Measurements from ENCODE around the gene KCNQ5. TPM values are rescaled to one million over a fixed set of nuclear protein-coding genes. Genes with fewer than 3 reads are reported as not detected.

Gene KCNQ5
- polyA plus RNA-seq, 3 donors: not detected

- no peak overlapping the region for H3K4me3 Mint-ChIP-seq
- intact Hi-C loops (cut with micrococcal nuclease): no loop called here
- H2AFZ ChIP-seq (ENCODE audit: insufficient read depth, low read depth, low read length, poor library complexity, severe bottlenecking): no peak overlapping the region
- H3K9me3 Mint-ChIP-seq: peaks cover 0 to under 1% (median 0%) of the 10 kb centered on the region in 7 donors
- H3K36me3 ChIP-seq (replicated peaks in 1 of 2; ENCODE audit: control insufficient read depth in 1 of 2, insufficient read depth in 2 of 2, low read length in 2 of 2): no peaks in the 10 kb centered on the region
- H3K4me3 ChIP-seq (replicated peaks in 1 of 3; ENCODE audit: low read depth in 2 of 3, low read length in 3 of 3): no peak overlapping the region
- no peak for DNase-seq
- H3K79me2 ChIP-seq (ENCODE audit: insufficient read depth, low read length): no peaks in the 10 kb centered on the region
- no peak overlapping the region for H3K9ac ChIP-seq (ENCODE audit: insufficient read depth, low read length, poor library complexity, severe bottlenecking)
- peaks cover 35 to 42% of the 10 kb centered on the region in 2 donors for H3K4me1 ChIP-seq (ENCODE audit: control insufficient read depth in 1 of 2, insufficient read depth in 2 of 2, low read length in 2 of 2)
- H4K20me1 ChIP-seq (ENCODE audit: insufficient read depth, low read length): no peaks in the 10 kb centered on the region
- H3K36me3 Mint-ChIP-seq: no peaks in the 10 kb centered on the region
- H3K9me3 ChIP-seq (replicated peaks in 1 of 2; ENCODE audit: control insufficient read depth in 1 of 2, insufficient read depth in 1 of 2, low read length in 2 of 2): no peaks in the 10 kb centered on the region
- WGBS (ENCODE audit: insufficient coverage): 86% methylated on average over 1 of the region's 1 CpG
- H3K27ac Mint-ChIP-seq: peak overlapping the region in 1 of 7 donors; percentile 43
- TF ChIP-seq CTCF (IDR thresholded peaks at IDR 0.05): no peak
- no peaks in the 10 kb centered on the region for H3K27me3 Mint-ChIP-seq (ENCODE audit: low read depth in 3 of 3)
- H3K27ac ChIP-seq (ENCODE audit: low read depth in 1 of 2, low read length in 2 of 2): no peak overlapping the region
- no peak overlapping the region for H3K4me2 ChIP-seq (replicated peaks; ENCODE audit: extremely low read depth, low read length, poor library complexity, severe bottlenecking)
- H3K27me3 ChIP-seq (ENCODE audit: control insufficient read depth in 2 of 2, insufficient read depth in 2 of 2, low read length in 2 of 2): no peaks in the 10 kb centered on the region
- peaks cover 62% of the 10 kb centered on the region for H3K4me1 Mint-ChIP-seq
These were observed 291.9 kb downstream of the KCNQ5 start for GRCh38 chr6:72913797-72914196.

- no peak overlapping the region for H3K27ac Mint-ChIP-seq
- peaks cover 0 to 3% (median 0%) of the 10 kb centered on the region in 7 donors for H3K9me3 Mint-ChIP-seq
- Histone ChIP-seq H3K36me3 (replicated peaks in 1 of 2; ENCODE audit: control insufficient read depth in 1 of 2, insufficient read depth in 2 of 2, low read length in 2 of 2) (no peaks in the 10 kb centered on the region), H3K9ac (ENCODE audit: insufficient read depth, low read length, poor library complexity, severe bottlenecking) (no peak overlapping the region), H3K79me2 (ENCODE audit: insufficient read depth, low read length) (no peaks in the 10 kb centered on the region), H4K20me1 (ENCODE audit: insufficient read depth, low read length) (no peaks in the 10 kb centered on the region), H3K4me2 (replicated peaks; ENCODE audit: extremely low read depth, low read length, poor library complexity, severe bottlenecking) (no peak overlapping the region), H3K27me3 (ENCODE audit: control insufficient read depth in 2 of 2, insufficient read depth in 2 of 2, low read length in 2 of 2) (no peaks in the 10 kb centered on the region), H3K4me3 (replicated peaks in 1 of 3; ENCODE audit: low read depth in 2 of 3, low read length in 3 of 3) (no peak overlapping the region), H3K4me1 (ENCODE audit: control insufficient read depth in 1 of 2, insufficient read depth in 2 of 2, low read length in 2 of 2) (peaks cover 31 to 38% of the 10 kb centered on the region in 2 donors), H2AFZ (ENCODE audit: insufficient read depth, low read depth, low read length, poor library complexity, severe bottlenecking) (peak overlapping the region; percentile 33), H3K9me3 (replicated peaks in 1 of 2; ENCODE audit: control insufficient read depth in 1 of 2, insufficient read depth in 1 of 2, low read length in 2 of 2) (no peaks in the 10 kb centered on the region), H3K27ac (ENCODE audit: low read depth in 1 of 2, low read length in 2 of 2) (no peak overlapping the region)
- peaks cover 56% of the 10 kb centered on the region for H3K4me1 Mint-ChIP-seq
- H3K36me3 Mint-ChIP-seq: no peaks in the 10 kb centered on the region
- WGBS (ENCODE audit: insufficient coverage): no CpG with 5 or more reads among the region's 6 CpGs
- intact Hi-C loops (cut with micrococcal nuclease): no loop called here
- DNase-seq: peak in 2 of 3 donors; percentile 10 to 11
- TF ChIP-seq CTCF (IDR thresholded peaks at IDR 0.05): no peak
- no peak overlapping the region for H3K4me3 Mint-ChIP-seq
- H3K27me3 Mint-ChIP-seq (ENCODE audit: low read depth in 3 of 3): no peaks in the 10 kb centered on the region
These were observed 294.4 kb downstream of the KCNQ5 start for GRCh38 chr6:72916298-72916697.

Data from CD14-positive monocyte (primary cell).